DOHH2 (cell line): ENCODE results near the gene MXD4.

ENCODE experiments used
- H3F3A ChIP-seq: fragments of 200-600 bp; sonication (generic), shearing (Covaris generic); 2 replicates; pipeline ENCODE4 v1.6.0; 2016; ENCODE audit warnings: antibody characterized with exemption, mild to moderate bottlenecking; ENCODE audit not compliant: control insufficient read depth, insufficient read depth
- H3K27ac ChIP-seq: fragments of 200-600 bp; sonication (generic); 2 replicates; pipeline ENCODE4 v1.5.1; 2014; ENCODE audit warnings: low read depth, mild to moderate bottlenecking, low read length, moderate library complexity
- H3K27me3 ChIP-seq: fragments of 200-600 bp; sonication (generic); 2 replicates; pipeline ENCODE4 v1.6.1; 2014; ENCODE audit warnings: mild to moderate bottlenecking, low read length, mixed read lengths; ENCODE audit not compliant: control insufficient read depth
- H3K36me3 ChIP-seq: fragments of 200-600 bp; sonication (generic); 2 replicates; pipeline ENCODE4 v1.6.1; 2014; ENCODE audit warnings: mild to moderate bottlenecking, low read length, moderate library complexity, mixed read lengths; ENCODE audit not compliant: control insufficient read depth
- H3K4me1 ChIP-seq: fragments of 200-600 bp; sonication (generic); 2 replicates; pipeline ENCODE4 v1.6.1; 2014; ENCODE audit warnings: mild to moderate bottlenecking, low read length, mixed read lengths; ENCODE audit not compliant: control insufficient read depth
- H3K4me2 ChIP-seq: fragments of 200-600 bp; sonication (generic); 2 replicates; pipeline ENCODE4 v1.6.0; 2014; ENCODE audit warnings: mild to moderate bottlenecking, low read length, moderate library complexity
- H3K4me3 ChIP-seq: fragments of 200-600 bp; sonication (generic); 2 replicates; pipeline ENCODE4 v1.5.1; 2014; ENCODE audit warnings: mild to moderate bottlenecking, low read length, mixed read lengths
- H3K79me2 ChIP-seq: fragments of 200-600 bp; sonication (generic); 2 replicates; pipeline ENCODE4 v1.6.1; 2014; ENCODE audit warnings: mild to moderate bottlenecking, low read length, mixed read lengths; ENCODE audit not compliant: control insufficient read depth
- H3K9me2 ChIP-seq: fragments of 200-600 bp; sonication (generic); replicated peaks from 2 replicates; pipeline ENCODE4 v1.6.1; 2014; ENCODE audit warnings: mild to moderate bottlenecking, low read length, mixed read lengths; ENCODE audit not compliant: control insufficient read depth
- H3K9me3 ChIP-seq: fragments of 200-600 bp; sonication (generic); 2 replicates; pipeline ENCODE4 v1.6.1; 2014; ENCODE audit warnings: antibody characterized with exemption, low read length, mixed read lengths; ENCODE audit not compliant: control insufficient read depth, insufficient read depth
- H4K20me1 ChIP-seq: fragments of 200-600 bp; sonication (generic); 2 replicates; pipeline ENCODE4 v1.6.0; 2014; ENCODE audit warnings: low read depth, mild to moderate bottlenecking, antibody characterized with exemption, low read length, moderate library complexity; ENCODE audit not compliant: control insufficient read depth, insufficient read depth
- EZH2phosphoT487 ChIP-seq: fragments of 200-600 bp; sonication (generic); IDR thresholded peaks from 2 replicates; pipeline ENCODE4 v1.6.1; 2017; ENCODE audit warnings: borderline replicate concordance, mild to moderate bottlenecking, antibody characterized with exemption, low read length, moderate library complexity, mixed read lengths
- TF ChIP-seq, protein P1 (sequence below): fragments of 200-600 bp; sonication (generic); IDR thresholded peaks from one replicate; pipeline ENCODE4 v1.5.1; 2014; ENCODE audit warnings: antibody characterized with exemption, mild to moderate bottlenecking, low read depth, low read length; ENCODE audit not compliant: poor library complexity, severe bottlenecking

The MXD4 gene

DNA sequence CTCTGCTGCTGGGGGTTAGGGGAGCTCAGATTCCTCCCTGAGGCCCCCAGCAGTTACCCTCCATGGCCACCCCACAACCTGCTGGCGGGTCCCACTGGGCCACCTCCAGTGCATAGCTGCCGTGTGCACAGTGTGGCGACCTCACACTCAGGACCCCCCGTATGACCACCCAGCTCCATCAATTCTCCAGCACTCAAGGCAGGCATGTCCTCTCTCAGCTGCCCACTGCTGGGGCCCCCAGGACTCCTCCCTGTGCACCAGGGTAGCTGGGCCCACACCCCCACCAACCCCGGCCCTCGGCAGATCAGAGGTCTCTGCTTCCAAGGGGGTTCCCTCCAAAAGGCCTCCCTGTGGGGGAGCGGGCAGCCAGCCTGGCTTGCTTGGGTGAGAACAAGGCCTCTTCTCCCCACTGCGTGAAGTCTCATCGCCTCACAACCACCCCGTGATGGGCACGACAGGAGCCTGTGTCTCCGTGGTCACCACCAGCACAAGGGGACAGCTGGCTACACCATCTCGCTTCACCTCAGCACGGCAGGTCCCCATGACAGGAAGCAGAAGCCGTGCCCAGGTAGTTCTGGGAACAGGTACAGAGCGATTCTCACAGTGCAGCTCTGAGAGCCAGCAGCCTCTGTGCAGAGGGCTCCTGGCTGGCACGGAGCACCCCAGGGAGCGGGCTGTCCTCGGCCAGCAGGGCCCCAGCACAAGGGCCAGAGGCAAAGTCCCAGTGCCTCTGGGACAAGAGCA is 15.4 kb downstream of the MXD4 start:
- Histone ChIP-seq H3K4me2 (no peak overlapping the region), H3K9me2 (no peaks in the 10 kb centered on the region), H3K36me3 (no peaks in the 10 kb centered on the region), H3K9me3 (no peaks in the 10 kb centered on the region), H3F3A (peaks cover 9% of the 10 kb centered on the region), H3K27me3 (no peaks in the 10 kb centered on the region), H3K79me2 (peaks cover 3% of the 10 kb centered on the region), H4K20me1 (no peaks in the 10 kb centered on the region), H3K4me1 (peaks cover 19% of the 10 kb centered on the region), H3K4me3 (no peak overlapping the region), H3K27ac (no peak overlapping the region)
- TF ChIP-seq, protein P1, sequence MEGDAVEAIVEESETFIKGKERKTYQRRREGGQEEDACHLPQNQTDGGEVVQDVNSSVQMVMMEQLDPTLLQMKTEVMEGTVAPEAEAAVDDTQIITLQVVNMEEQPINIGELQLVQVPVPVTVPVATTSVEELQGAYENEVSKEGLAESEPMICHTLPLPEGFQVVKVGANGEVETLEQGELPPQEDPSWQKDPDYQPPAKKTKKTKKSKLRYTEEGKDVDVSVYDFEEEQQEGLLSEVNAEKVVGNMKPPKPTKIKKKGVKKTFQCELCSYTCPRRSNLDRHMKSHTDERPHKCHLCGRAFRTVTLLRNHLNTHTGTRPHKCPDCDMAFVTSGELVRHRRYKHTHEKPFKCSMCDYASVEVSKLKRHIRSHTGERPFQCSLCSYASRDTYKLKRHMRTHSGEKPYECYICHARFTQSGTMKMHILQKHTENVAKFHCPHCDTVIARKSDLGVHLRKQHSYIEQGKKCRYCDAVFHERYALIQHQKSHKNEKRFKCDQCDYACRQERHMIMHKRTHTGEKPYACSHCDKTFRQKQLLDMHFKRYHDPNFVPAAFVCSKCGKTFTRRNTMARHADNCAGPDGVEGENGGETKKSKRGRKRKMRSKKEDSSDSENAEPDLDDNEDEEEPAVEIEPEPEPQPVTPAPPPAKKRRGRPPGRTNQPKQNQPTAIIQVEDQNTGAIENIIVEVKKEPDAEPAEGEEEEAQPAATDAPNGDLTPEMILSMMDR: no peak
- TF ChIP-seq EZH2phosphoT487: no peak

DNA sequence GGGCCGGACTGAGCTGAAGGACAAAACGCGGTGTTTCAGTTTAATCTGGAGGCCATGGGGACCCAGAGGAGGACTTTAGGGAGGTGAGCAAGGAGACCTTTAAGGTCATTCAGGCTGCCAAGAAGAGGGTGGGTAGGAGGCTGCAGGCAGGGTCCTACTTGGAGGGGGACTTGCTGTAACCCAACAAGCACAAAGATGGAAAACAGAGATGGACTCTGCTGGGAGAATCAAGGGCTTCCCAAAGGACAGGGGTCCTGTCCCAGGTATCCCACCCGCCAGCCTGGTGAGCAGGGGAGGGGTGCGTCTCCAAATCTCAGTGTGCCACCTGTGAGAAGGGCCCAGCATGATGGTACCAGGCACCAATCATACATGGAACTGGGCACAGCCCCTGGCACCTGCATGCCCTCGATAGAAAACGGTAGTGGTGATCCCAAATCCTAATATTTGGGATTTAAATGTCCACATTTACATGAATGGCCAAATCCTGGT is 16.1 kb downstream of the MXD4 start:
- H3K9me3 ChIP-seq: no peaks in the 10 kb centered on the region
- no peak overlapping the region for H3K4me3 ChIP-seq
- H3F3A ChIP-seq: peaks cover 9% of the 10 kb centered on the region
- peaks cover 19% of the 10 kb centered on the region for H3K4me1 ChIP-seq
- peaks cover 6% of the 10 kb centered on the region for H4K20me1 ChIP-seq
- H3K79me2 ChIP-seq: peaks cover 10% of the 10 kb centered on the region
- no peaks in the 10 kb centered on the region for H3K27me3 ChIP-seq
- no peaks in the 10 kb centered on the region for H3K9me2 ChIP-seq
- TF ChIP-seq, protein P1: no peak
- no peak for TF ChIP-seq EZH2phosphoT487
- H3K4me2 ChIP-seq: no peak overlapping the region
- no peaks in the 10 kb centered on the region; the same call in 1 of the 2 replicates for H3K36me3 ChIP-seq
- no peak overlapping the region for H3K27ac ChIP-seq

DNA sequence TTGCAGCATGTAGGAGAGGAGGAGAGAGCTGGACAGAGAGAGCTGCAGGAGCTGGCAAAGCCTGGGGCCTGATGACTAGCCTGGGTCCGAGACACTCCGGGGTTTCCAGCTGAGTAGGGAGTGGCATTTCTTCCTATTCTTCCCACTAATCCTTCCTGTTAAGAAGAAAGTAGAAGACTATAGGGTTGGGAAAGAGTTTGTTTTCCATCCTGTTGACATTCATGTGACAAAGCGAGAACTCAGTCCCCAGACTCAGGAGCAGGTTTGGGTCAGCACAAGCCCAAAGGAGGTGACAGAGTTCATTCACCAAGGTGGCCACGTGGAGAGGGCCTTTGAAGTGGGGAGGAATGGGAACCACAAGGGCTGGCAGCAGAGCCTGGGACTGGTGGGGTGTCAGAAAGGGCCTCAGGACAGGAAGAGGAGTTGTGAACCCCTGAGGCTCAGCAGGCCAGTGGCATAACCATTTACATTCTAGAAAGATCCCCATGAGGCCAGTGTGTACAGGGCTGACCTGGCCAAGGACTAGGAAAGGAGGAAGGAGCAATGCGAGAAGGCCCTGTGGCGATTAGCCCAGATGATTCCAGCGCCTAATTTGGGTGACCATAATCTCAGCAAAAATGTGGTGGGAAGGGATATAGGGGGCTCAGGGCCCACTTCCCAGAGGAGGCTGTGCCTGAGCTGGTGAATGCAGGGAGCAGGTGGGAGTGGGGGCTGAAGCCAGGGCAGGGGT is 16.7 kb downstream of the MXD4 start:
- H3K36me3 ChIP-seq: peaks cover 2% of the 10 kb centered on the region
- H3K9me3 ChIP-seq: no peaks in the 10 kb centered on the region
- peaks cover 12% of the 10 kb centered on the region for H4K20me1 ChIP-seq
- no peaks in the 10 kb centered on the region for H3K9me2 ChIP-seq
- H3K4me2 ChIP-seq: no peak overlapping the region
- no peaks in the 10 kb centered on the region for H3K27me3 ChIP-seq
- H3K27ac ChIP-seq: no peak overlapping the region
- H3K4me3 ChIP-seq: no peak overlapping the region
- peaks cover 25% of the 10 kb centered on the region for H3K4me1 ChIP-seq
- peaks cover 9% of the 10 kb centered on the region for H3F3A ChIP-seq
- peaks cover 16% of the 10 kb centered on the region for H3K79me2 ChIP-seq
- no peak for TF ChIP-seq EZH2phosphoT487
- TF ChIP-seq, protein P1: no peak
